D721Med (cell line): Measurements from ENCODE around the gene KRT74.

Source experiments
- DNase-seq: peaks from one replicate; pipeline ENCODE4 v3.0.0; 2011; ENCODE audit warnings: low spot score; ENCODE audit not compliant: insufficient read length
- FAIRE-seq: peaks from 2 replicates; lab custom pipeline; 2011; peaks lifted over from hg19 to GRCh38; lab: Jason Lieb, UNC
- TF ChIP-seq, protein P1 (sequence below): IDR thresholded peaks from 2 replicates; pipeline ENCODE4 v1.5.1; 2012; ENCODE audit warnings: mild to moderate bottlenecking, control low read depth; ENCODE audit not compliant: insufficient read depth; ENCODE audit errors: missing control alignments

Gene KRT74

DNA sequence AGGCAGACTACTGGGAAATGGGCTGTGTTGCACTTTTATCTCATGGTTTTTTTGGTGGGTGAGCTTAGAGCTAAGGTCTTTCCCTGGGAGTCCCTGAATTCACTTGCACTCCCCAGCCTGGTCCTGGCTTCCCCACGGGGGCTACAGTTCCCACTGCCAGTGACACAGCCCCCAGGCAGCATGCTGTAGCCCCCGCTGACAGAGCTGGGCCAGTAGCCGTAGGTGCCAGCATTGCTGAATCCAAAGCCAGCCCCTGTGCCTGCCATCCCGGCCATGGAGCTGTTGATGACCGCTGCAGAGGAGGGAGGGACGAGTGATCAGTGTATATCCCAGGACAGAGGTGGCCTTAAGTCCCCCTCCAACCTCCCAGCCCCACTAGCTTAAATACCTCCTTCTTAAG lies 34.5 kb upstream of the KRT74 start:
- no peak for FAIRE-seq
- no peak for DNase-seq
- TF ChIP-seq, protein P1, sequence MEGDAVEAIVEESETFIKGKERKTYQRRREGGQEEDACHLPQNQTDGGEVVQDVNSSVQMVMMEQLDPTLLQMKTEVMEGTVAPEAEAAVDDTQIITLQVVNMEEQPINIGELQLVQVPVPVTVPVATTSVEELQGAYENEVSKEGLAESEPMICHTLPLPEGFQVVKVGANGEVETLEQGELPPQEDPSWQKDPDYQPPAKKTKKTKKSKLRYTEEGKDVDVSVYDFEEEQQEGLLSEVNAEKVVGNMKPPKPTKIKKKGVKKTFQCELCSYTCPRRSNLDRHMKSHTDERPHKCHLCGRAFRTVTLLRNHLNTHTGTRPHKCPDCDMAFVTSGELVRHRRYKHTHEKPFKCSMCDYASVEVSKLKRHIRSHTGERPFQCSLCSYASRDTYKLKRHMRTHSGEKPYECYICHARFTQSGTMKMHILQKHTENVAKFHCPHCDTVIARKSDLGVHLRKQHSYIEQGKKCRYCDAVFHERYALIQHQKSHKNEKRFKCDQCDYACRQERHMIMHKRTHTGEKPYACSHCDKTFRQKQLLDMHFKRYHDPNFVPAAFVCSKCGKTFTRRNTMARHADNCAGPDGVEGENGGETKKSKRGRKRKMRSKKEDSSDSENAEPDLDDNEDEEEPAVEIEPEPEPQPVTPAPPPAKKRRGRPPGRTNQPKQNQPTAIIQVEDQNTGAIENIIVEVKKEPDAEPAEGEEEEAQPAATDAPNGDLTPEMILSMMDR, result no peak

DNA sequence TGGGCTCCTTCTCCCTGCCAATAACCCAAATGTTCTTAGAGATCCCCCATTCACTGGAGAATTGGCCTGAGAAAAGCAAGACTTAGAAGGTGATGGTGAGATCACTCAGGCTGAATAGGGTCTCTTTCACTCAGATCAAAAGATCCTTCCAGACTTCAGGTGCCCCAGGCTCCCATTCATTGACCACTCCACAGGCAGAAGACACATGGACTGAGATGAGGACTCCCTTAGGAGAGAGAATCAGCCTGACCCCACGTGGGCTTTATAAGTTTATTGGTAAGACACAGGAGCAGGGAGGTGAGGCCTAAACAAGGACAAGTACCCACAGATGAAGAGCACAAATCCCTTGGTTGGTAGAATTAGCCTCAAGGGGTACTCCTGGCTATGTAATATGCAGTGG lies 33.7 kb upstream of the KRT74 start:
- TF ChIP-seq, protein P1, result no peak
- DNase-seq (no peak), FAIRE-seq (no peak)

DNA sequence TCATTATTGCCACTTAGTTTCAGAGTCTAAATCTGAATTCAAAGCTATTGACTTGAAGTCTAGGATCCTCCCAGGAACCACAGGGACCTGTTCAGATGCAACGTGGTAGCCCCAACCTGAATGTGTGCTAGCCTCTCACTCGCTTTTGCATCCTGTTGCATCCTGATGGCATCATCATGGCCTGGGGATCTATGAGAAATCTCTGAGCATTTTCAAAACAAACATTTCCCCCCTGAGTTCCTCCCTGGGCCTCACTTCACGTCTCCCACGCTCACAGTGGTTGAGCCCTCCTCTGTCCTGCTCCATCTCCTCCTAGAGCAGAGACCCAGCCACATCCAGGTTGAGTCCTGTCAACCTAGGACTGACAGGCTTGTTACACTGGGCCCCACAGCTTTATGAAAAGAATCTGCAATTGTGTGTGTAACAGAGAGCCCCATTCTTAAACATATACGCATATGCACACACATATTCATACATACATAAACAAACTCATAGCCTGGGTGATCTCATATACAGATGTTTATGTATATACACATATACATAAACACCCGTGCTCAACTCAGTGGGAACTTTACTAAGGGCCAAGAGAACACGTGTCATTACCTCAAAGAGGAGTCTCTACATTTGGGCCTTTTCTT lies 33.1 kb upstream of the KRT74 start:
- FAIRE-seq, result no peak
- DNase-seq, result no peak
- TF ChIP-seq, protein P1, result no peak

DNA sequence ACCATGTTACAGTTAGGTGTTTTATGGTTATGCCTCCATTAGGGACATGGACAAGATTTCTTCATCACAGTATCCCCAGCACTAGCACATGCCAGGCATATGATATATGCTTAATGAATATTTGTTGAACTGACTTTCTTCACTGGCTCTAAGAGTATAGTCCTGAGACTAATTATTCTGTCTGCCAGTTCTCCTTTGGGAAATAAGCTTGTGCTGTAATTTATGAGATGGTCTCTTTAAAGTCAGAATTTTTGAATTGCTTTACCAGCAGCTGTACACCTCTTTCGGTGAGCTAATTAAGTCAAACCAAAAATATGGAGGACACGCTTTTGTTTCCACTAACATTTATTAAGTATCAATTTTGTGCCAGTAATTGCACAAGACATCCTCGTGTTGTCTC lies 32.5 kb upstream of the KRT74 start:
- TF ChIP-seq, protein P1, result no peak

DNA sequence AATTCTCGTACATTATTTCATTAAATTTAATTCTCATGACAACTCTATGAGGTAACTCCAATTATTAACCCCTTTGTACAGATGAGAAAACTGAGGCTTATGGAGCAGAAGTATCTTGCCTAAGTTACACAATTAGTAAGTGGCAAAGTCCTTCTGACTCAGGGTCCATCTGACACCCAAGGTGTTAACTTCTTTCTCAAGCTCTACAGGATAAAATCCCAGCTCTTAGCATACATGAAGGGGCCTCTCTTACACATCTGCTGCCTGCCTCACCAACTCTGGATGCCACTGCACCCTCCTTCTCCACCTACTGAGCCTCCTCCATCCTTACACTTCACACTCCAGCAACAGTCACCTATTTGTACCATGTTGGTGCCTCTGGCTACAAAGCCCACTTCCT lies 31.9 kb upstream of the KRT74 start:
- no peak for DNase-seq
- no peak for FAIRE-seq
- TF ChIP-seq, protein P1, result no peak

More for the DNA sequence above, 32.5 kb upstream of the KRT74 start:
- FAIRE-seq, result no peak
- no peak for DNase-seq

DNA sequence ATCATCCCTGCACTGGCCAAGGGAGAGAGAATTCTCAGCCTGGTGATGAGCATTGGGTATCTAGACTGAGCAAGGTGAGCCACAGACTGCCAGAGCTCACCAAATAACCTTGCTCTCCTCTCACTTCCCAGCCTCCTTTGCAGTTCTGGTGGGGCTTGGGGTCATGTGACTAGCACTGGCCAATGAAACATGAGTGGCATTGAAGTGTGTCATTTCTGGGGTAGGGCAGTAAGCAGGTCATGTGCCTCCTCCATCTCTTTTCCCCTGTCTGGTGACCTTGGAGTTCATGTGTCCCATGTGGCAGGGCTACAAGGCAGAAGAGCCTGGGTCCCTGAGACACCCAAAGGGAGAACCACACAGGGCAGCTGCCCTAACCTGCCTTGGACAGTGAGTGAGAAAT lies 31.2 kb upstream of the KRT74 start:
- DNase-seq (no peak), FAIRE-seq (no peak)
- TF ChIP-seq, protein P1, result no peak

DNA sequence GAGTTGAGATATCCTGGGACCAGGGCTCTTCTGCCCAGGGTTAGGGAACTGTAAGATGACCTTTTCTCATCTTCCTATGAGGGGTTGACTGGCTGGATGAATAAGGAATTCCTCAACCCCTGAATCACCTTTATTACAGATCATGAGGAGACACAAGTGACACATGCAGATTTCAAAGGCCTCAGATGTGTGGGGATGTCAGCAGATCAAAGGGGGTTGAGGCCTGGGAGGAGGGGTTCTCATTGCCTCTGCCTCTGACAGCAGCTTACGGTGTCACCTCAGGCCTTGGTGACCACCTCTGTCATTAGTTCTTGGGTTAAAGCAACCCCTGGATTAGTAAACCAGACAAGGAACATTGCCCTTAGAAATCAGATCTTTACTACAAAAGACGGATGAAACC lies 29.7 kb upstream of the KRT74 start:
- TF ChIP-seq, protein P1, result no peak
- no peak for FAIRE-seq
- DNase-seq, result no peak
